DND-41 (cell line): ENCODE results near the gene SYNE1.

Experiments used
- ATAC-seq: fragments of 200-7000 bp; cut with Tn5 transposase; 3 replicates; pipeline ENCODE4 v1.9.1; 2021; ENCODE audit warnings: low read depth; ENCODE audit not compliant: insufficient read depth
- DNase-seq: peaks from one replicate; pipeline ENCODE4 v3.0.0-alpha.2; 2020
- H2AFZ ChIP-seq: 2 replicates; pipeline ENCODE4 v1.6.0; 2012; ENCODE audit warnings: low read depth, low read length
- H3K27ac ChIP-seq: 2 replicates; pipeline ENCODE4 v1.5.1; 2012; ENCODE audit warnings: low read length, inconsistent platforms
- H3K27me3 ChIP-seq: fragments of 200-600 bp; sonication (generic); 2 replicates; pipeline ENCODE4 v1.6.0; 2012; ENCODE audit warnings: low read length, mild to moderate bottlenecking, inconsistent platforms; ENCODE audit not compliant: insufficient read depth, poor library complexity
- H3K36me3 ChIP-seq: 2 replicates; pipeline ENCODE4 v1.5.1; 2012; ENCODE audit warnings: low read length, inconsistent platforms; ENCODE audit not compliant: insufficient read depth
- H3K4me1 ChIP-seq: 2 replicates; pipeline ENCODE4 v1.5.1; 2012; ENCODE audit warnings: mild to moderate bottlenecking, low read length; ENCODE audit not compliant: insufficient read depth
- H3K4me2 ChIP-seq: 2 replicates; pipeline ENCODE4 v1.6.0; 2012; ENCODE audit warnings: mild to moderate bottlenecking, moderate library complexity, low read length, inconsistent platforms; ENCODE audit not compliant: insufficient read depth
- H3K4me3 ChIP-seq, 2 experiments: fragments of 200-600 bp in 1 of 2; shearing (Covaris generic) in 1 of 2; 2 replicates each; pipeline ENCODE4 v1.5.1; 2012 to 2016; ENCODE audit warnings: inconsistent platforms in 2 of 2, low read length in 2 of 2, mild to moderate bottlenecking in 2 of 2, low read depth in 1 of 2, moderate library complexity in 1 of 2
- H3K79me2 ChIP-seq: 2 replicates; pipeline ENCODE4 v1.6.0; 2012; ENCODE audit warnings: low read length, inconsistent platforms; ENCODE audit not compliant: insufficient read depth
- H3K9ac ChIP-seq: 2 replicates; pipeline ENCODE4 v1.6.0; 2012; ENCODE audit warnings: low read depth, mild to moderate bottlenecking, inconsistent platforms, low read length, moderate library complexity
- H3K9me3 ChIP-seq: 2 replicates; pipeline ENCODE4 v1.5.1; 2012; ENCODE audit warnings: low read length, moderate library complexity, mild to moderate bottlenecking, inconsistent platforms; ENCODE audit not compliant: insufficient read depth, severe bottlenecking
- H4K20me1 ChIP-seq: 2 replicates; pipeline ENCODE4 v1.6.0; 2012; ENCODE audit warnings: low read length; ENCODE audit not compliant: insufficient read depth
- EZH2 ChIP-seq: IDR thresholded peaks from 3 replicates; pipeline ENCODE4 v1.6.1; 2012; ENCODE audit warnings: borderline replicate concordance, low read depth, mild to moderate bottlenecking, moderate library complexity, low read length, inconsistent platforms; ENCODE audit not compliant: severe bottlenecking
- TF ChIP-seq, protein P1 (sequence below): IDR thresholded peaks from 2 replicates; pipeline ENCODE4 v1.5.1; 2012; ENCODE audit warnings: borderline replicate concordance, low read length, moderate library complexity, mild to moderate bottlenecking; ENCODE audit not compliant: poor library complexity, severe bottlenecking; ENCODE audit errors: extremely low read depth

Gene SYNE1

GRCh38 chr6:152122434-152122833 is 514.7 kb downstream of the SYNE1 start:
- Histone ChIP-seq H3K9ac (no peak overlapping the region), H3K79me2 (no peaks in the 10 kb centered on the region), H3K36me3 (peaks cover 6% of the 10 kb centered on the region; the same call in 1 of the 2 replicates), H3K4me2 (no peak overlapping the region), H3K27ac (no peak overlapping the region), H3K4me3 (no peak overlapping the region), H3K9me3 (no peaks in the 10 kb centered on the region), H2AFZ (no peak overlapping the region), H3K4me1 (no peaks in the 10 kb centered on the region), H4K20me1 (no peaks in the 10 kb centered on the region), H3K27me3 (no peaks in the 10 kb centered on the region)
- DNase-seq (no peak), ATAC-seq (no peak)
- no peak for TF ChIP-seq EZH2
- TF ChIP-seq, protein P1, sequence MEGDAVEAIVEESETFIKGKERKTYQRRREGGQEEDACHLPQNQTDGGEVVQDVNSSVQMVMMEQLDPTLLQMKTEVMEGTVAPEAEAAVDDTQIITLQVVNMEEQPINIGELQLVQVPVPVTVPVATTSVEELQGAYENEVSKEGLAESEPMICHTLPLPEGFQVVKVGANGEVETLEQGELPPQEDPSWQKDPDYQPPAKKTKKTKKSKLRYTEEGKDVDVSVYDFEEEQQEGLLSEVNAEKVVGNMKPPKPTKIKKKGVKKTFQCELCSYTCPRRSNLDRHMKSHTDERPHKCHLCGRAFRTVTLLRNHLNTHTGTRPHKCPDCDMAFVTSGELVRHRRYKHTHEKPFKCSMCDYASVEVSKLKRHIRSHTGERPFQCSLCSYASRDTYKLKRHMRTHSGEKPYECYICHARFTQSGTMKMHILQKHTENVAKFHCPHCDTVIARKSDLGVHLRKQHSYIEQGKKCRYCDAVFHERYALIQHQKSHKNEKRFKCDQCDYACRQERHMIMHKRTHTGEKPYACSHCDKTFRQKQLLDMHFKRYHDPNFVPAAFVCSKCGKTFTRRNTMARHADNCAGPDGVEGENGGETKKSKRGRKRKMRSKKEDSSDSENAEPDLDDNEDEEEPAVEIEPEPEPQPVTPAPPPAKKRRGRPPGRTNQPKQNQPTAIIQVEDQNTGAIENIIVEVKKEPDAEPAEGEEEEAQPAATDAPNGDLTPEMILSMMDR = no peak

DNA sequence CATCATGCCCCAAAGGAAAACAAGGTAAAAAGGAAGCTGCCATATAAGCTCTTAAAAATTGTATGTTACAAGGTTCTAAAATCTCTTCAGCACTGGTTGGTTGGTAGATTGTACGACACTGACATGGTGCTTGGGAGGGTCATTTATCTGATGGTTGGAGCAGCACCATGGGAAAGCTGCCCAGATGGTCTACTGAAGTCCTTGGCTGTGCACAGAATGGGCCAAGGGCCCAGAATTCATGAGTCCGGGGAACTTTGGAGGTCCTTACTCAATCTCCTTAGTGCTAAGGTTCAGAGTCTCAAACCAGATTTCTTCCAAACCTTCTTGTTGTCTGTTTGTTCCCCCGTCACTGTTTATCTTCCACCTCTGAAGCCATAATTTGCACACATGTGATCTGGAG is 515.3 kb downstream of the SYNE1 start:
- Histone ChIP-seq H3K79me2 (no peaks in the 10 kb centered on the region), H3K27ac (no peak overlapping the region), H3K9me3 (no peaks in the 10 kb centered on the region), H3K4me1 (no peaks in the 10 kb centered on the region), H4K20me1 (no peaks in the 10 kb centered on the region), H3K4me2 (no peak overlapping the region), H3K27me3 (no peaks in the 10 kb centered on the region), H2AFZ (no peak overlapping the region), H3K36me3 (peaks cover 6% of the 10 kb centered on the region; the same call in 1 of the 2 replicates), H3K4me3 (no peak overlapping the region), H3K9ac (no peak overlapping the region)
- ATAC-seq = no peak
- no peak for DNase-seq
- TF ChIP-seq, protein P1 = no peak
- no peak for TF ChIP-seq EZH2

DNA sequence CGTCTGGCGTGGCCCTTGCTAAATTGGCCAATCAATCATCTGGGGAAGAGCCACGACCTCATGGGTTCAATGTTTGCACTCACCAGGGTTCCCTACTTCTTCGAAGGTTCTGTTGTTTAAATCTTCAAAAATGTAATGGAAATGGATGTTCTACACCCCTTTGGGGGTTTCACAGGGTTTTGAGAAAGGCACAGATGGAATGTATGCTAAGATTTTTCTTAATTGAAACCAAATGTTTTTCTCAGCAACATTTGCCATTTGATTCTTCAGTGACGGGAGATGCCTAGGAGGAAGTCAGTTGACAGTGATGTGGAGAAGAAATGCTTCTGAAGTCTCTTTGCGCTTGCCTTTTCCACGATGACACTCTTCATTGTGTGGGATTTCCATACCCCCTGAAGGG is 517.3 kb downstream of the SYNE1 start:
- no peaks in the 10 kb centered on the region for H3K79me2 ChIP-seq
- ATAC-seq (no peak), DNase-seq (no peak)
- H3K9me3 ChIP-seq = no peaks in the 10 kb centered on the region
- TF ChIP-seq, protein P1 = no peak
- TF ChIP-seq EZH2 = no peak
- no peak overlapping the region for H3K4me2 ChIP-seq
- no peak overlapping the region for H2AFZ ChIP-seq
- no peaks in the 10 kb centered on the region for H4K20me1 ChIP-seq
- peaks cover 6% of the 10 kb centered on the region; the same call in 1 of the 2 replicates for H3K36me3 ChIP-seq
- no peak overlapping the region for H3K9ac ChIP-seq
- H3K27ac ChIP-seq = no peak overlapping the region
- no peaks in the 10 kb centered on the region for H3K27me3 ChIP-seq
- no peak overlapping the region for H3K4me3 ChIP-seq
- H3K4me1 ChIP-seq = no peaks in the 10 kb centered on the region

- Histone ChIP-seq H3K4me2 (no peak overlapping the region), H3K9me3 (no peaks in the 10 kb centered on the region), H4K20me1 (no peaks in the 10 kb centered on the region), H3K27ac (no peak overlapping the region), H3K9ac (no peak overlapping the region), H3K27me3 (no peaks in the 10 kb centered on the region), H3K4me3 (no peak overlapping the region), H3K4me1 (no peaks in the 10 kb centered on the region), H2AFZ (no peak overlapping the region), H3K36me3 (peaks cover 6% of the 10 kb centered on the region; the same call in 1 of the 2 replicates), H3K79me2 (no peaks in the 10 kb centered on the region)
- no peak for ATAC-seq
- no peak for DNase-seq
- TF ChIP-seq, protein P1 = no peak
- no peak for TF ChIP-seq EZH2
Measured at GRCh38 chr6:152118678-152119077, 518.5 kb downstream of the SYNE1 start.
